ENCODE results near the gene SLC38A10.

SLC38A10 gene

DNA sequence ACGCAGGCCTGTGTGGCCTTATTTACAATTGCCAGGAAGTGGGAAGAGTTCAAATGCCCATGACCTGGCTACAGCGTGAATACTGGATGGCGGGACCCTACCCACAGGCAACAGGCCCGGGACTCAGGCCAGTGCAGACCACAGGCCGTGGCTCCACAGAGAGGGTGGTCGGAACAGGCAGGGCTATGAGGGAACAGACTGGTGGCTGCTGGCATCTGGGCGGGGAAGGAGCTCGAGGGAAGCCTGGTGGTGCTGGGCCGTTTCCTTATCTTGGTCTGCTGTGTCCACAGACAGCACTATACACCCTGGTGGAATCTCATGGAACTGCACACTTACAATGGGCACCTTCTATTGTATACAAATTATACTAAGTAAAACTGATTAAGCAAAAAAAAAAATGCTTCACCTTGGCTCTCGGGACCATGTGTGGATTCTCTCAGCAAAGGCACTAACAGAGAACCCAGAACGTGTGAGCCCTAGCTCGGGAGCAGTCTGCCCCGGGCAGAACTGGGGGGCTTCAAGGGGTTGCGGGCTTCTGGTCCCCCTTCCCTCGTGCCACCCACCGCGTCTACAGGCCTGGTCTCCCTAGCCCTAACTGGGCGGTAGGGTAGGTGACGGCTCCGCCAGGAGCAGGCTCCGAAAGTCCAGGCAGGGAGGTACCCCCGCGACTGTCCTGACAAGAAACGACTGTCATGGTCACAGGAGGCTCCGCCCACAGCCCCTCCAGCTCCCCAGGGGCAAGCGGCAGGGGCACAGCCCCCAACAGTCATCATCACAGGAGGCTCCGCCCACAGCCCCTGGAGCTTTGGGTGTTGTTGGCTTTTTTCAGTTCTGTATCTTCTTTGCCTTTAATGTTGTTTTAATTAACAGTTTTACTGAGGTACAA lies 94.2 kb downstream of the SLC38A10 start:
- POLR2A ChIA-PET, result interaction anchor here (0.5 kb wide), 1 partner anchor 726 kb away, joined by 5 read pairs; no protein-coding TSS in a partner anchor
- DNase-seq (ENCODE audit: extremely low spot score), result peak; percentile 67
- TF ChIP-seq, protein P1, sequence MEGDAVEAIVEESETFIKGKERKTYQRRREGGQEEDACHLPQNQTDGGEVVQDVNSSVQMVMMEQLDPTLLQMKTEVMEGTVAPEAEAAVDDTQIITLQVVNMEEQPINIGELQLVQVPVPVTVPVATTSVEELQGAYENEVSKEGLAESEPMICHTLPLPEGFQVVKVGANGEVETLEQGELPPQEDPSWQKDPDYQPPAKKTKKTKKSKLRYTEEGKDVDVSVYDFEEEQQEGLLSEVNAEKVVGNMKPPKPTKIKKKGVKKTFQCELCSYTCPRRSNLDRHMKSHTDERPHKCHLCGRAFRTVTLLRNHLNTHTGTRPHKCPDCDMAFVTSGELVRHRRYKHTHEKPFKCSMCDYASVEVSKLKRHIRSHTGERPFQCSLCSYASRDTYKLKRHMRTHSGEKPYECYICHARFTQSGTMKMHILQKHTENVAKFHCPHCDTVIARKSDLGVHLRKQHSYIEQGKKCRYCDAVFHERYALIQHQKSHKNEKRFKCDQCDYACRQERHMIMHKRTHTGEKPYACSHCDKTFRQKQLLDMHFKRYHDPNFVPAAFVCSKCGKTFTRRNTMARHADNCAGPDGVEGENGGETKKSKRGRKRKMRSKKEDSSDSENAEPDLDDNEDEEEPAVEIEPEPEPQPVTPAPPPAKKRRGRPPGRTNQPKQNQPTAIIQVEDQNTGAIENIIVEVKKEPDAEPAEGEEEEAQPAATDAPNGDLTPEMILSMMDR (IDR thresholded peaks at IDR 0.05; ENCODE audit: control extremely low read depth, extremely low read depth, low read depth, missing control alignments), result peak; percentile 33
- CTCF ChIA-PET, result interaction anchor here (1.2 to 1.4 kb wide), 5 partner anchors 21 to 53 kb away, joined by 3 to 5 read pairs (median 3); no protein-coding TSS in a partner anchor

DNA sequence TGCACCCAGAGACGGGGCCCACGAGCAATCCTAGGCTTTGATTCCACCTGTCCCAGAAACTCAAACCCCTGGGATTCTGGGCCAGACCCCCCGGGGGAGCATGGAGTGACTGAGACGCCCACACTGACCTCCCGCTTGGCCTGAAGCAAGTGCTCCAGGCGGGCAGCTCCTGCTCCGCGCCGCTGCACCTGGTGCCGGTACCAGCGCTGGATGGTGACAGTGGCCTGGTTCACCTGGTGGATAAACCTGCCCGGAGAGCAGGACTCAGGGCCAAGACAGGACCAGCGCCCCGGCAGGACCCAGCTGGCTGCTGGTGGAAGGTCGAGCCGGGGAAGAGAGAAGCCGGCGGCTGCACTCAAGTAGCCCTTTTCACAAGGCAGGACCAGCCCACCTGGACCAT lies 94.9 kb downstream of the SLC38A10 start:
- POLR2A ChIA-PET, result no interaction called here
- CTCF ChIA-PET, result interaction anchor here (1.2 to 1.4 kb wide), 5 partner anchors 20 to 52 kb away, joined by 3 to 5 read pairs (median 3); no protein-coding TSS in a partner anchor
- no peak for DNase-seq (ENCODE audit: extremely low spot score)
- TF ChIP-seq, protein P1 (IDR thresholded peaks at IDR 0.05; ENCODE audit: control extremely low read depth, extremely low read depth, low read depth, missing control alignments), result no peak

DNA sequence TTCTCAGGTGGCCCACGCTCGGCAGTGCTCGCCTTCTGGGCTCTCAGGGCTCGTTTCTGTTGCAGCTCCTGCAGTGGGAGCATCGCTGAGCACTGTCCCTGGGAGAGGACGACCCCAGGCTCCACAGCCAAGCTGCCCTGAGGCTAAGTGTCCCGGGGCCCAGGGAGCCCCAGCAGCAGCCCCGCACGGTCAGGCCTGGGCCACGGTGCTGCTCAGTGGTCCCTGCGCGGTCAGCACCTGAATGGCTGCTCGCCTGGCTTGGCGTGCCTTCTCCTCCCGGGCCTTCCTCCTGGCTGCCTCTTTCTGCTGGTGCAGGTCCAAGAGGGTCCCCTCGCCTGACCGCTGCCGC lies 95.7 kb downstream of the SLC38A10 start:
- TF ChIP-seq, protein P1 (IDR thresholded peaks at IDR 0.05; ENCODE audit: control extremely low read depth, extremely low read depth, low read depth, missing control alignments), result no peak
- DNase-seq (ENCODE audit: extremely low spot score), result no peak
- ChIA-PET POLR2A (no interaction called here), CTCF (interaction anchor here (1.2 kb wide), 1 partner anchor 36 kb away, joined by 3 read pairs; no protein-coding TSS in a partner anchor)

DNA sequence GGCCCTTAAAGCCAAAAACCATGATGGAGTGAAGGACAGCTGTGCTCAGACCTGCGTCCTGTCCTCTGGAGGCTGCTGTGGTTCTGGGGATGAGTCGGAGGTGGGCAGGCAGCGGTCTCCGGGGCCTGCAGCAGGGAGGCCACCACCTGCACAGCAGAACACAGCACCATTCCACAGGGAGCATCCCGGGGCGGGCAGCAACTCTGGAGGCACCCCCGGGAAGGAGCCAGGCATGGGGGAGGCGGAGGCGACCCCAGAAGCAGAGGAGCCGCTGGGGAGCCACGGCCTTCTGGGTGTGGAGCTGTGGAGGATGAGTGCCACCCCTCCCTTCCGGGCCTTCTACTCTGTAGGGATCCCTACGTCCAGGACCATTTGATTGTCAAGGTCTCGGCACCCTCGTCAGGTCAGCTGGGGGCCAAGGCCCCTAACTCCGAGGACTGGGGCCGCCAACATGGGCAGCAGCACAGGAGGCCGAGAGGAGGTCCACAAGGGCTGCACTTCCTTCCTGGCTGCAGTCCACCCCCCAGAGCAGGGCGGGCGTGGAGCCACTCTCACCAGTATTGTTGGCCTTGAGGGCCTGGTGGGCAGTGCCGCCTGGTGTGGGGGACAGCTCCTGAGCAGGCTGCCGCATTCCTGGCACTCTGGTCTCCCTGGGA lies 96.2 kb downstream of the SLC38A10 start:
- ChIA-PET POLR2A (no interaction called here), CTCF (interaction anchor here (1.2 to 1.6 kb wide), 4 partner anchors 10 to 175 kb away, joined by 3 to 6 read pairs (median 4); partner anchors contain the start of genes NDUFAF8 and TEPSIN)
- TF ChIP-seq, protein P1 (IDR thresholded peaks at IDR 0.05; ENCODE audit: control extremely low read depth, extremely low read depth, low read depth, missing control alignments), result no peak
- no peak for DNase-seq (ENCODE audit: extremely low spot score)

DNA sequence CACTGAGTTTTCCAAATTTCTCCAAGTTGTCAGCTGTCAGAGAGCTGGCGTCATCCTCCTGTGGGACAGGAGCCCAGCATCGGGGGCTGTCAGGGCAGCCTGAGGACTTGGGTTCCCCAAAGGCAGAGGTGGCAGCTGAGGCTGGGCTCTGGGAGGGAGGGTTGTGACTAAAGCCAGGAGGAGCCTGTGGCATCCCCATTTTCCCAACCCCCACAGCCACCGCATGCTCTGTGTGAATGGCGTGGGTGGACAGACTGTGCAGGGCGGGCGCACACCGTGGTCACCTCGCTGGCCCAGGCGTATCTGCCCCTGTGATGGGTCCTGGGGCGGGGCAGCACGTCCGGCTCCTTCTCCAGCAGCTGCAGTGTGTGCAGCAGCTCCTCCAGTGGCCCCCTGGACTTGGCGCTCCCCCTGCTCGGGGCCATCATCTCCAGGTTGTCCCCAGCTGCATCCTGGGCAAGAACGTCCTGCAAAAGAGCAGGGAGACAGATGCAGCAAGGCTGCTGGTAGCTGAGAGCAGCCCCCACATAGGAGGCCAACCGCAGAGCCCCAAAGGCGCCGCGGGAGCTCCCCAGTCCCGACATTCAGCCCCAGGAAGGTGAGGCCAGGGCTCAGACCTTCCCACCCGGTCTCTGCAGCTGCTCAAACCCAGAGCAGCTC lies 97.1 kb downstream of the SLC38A10 start:
- DNase-seq (ENCODE audit: extremely low spot score), result no peak
- ChIA-PET CTCF (interaction anchor here (1.2 to 1.6 kb wide), 4 partner anchors 9 to 174 kb away, joined by 3 to 6 read pairs (median 4); partner anchors contain the start of genes NDUFAF8 and TEPSIN), POLR2A (no interaction called here)
- TF ChIP-seq, protein P1 (IDR thresholded peaks at IDR 0.05; ENCODE audit: control extremely low read depth, extremely low read depth, low read depth, missing control alignments), result no peak

DNA sequence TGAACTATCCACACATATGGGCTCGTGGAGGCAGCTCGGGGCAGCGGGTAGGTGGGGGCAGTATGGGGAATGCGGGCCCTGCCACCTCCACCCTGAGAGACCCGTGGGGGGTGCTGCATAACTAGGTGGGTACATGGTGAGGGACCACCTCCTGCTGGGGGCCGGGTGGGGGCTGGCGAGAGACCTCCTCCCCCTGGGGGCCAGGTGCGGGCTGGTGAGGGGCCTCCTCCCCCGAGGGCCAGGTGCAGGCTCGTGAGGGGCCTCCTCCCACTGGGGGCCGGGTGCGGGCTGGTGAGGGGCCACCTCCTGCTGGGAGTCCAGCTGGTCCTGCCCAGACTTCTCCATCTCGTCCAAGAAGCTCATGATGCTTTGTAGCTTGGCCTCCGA lies 97.7 kb downstream of the SLC38A10 start:
- DNase-seq (ENCODE audit: extremely low spot score), result no peak
- TF ChIP-seq, protein P1 (IDR thresholded peaks at IDR 0.05; ENCODE audit: control extremely low read depth, extremely low read depth, low read depth, missing control alignments), result no peak
- POLR2A ChIA-PET, result no interaction called here
- CTCF ChIA-PET, result interaction anchor here (1.2 to 1.6 kb wide), 3 partner anchors 8 to 174 kb away, joined by 3 to 6 read pairs (median 3); partner anchors contain the start of genes NDUFAF8 and TEPSIN
